ENCODE measurements around the gene NR2F1-AS1. TPM values are rescaled to one million over a fixed set of nuclear protein-coding genes. Genes with fewer than 3 reads are reported as not detected.

Gene NR2F1-AS1
- total RNA-seq, 4 donors from 2014 or later = 0.13 to 0.85 TPM; not detected in 2

GRCh38 chr5:93595420-93596147 lies 14.6 kb upstream of the NR2F1-AS1 start:
- intact Hi-C loops (cut with DNase I; ENCODE audit: low total_unique reads) (no loop called here), in situ Hi-C loops (cut with MboI; ENCODE audit: low sequenced_read_pairs in 4 of 4) (loop anchor here in 1 of 4 donors (25.0 kb wide), 2 partner anchors 192 to 317 kb away; no protein-coding TSS in a partner anchor)
- ATAC-seq (no peak), DNase-seq (no peak)
- no peak overlapping the region for H3K4me3 ChIP-seq
- no peaks in the 10 kb centered on the region for H3K9me3 ChIP-seq
- H3K36me3 ChIP-seq = no peaks in the 10 kb centered on the region
- TF ChIP-seq POLR2A (IDR thresholded peaks at IDR 0.05) = no peak
- TF ChIP-seq CTCF (IDR thresholded peaks at IDR 0.05 in 4 of 5, conservative IDR thresholded peaks at IDR 0.05 in 1 of 5) = no peak
- peaks cover 78 to 89% (median 80%) of the 10 kb centered on the region in 3 donors for H3K27me3 ChIP-seq
- H3K27ac ChIP-seq = no peak overlapping the region
- no peaks in the 10 kb centered on the region for H3K4me1 ChIP-seq

GRCh38 chr5:93594591-93595419 lies 13.8 kb upstream of the NR2F1-AS1 start:
- Histone ChIP-seq H3K36me3 (no peaks in the 10 kb centered on the region), H3K27me3 (peaks cover 70 to 81% (median 72%) of the 10 kb centered on the region in 3 donors), H3K9me3 (no peaks in the 10 kb centered on the region), H3K27ac (no peak overlapping the region), H3K4me3 (no peak overlapping the region), H3K4me1 (no peaks in the 10 kb centered on the region)
- in situ Hi-C loops (cut with MboI; ENCODE audit: low sequenced_read_pairs in 4 of 4) (loop anchor here in 1 of 4 donors (25.0 kb wide), 2 partner anchors 192 to 317 kb away; no protein-coding TSS in a partner anchor), intact Hi-C loops (cut with DNase I; ENCODE audit: low total_unique reads) (no loop called here)
- no peak for ATAC-seq
- no peak for TF ChIP-seq POLR2A (IDR thresholded peaks at IDR 0.05)
- no peak for TF ChIP-seq CTCF (IDR thresholded peaks at IDR 0.05 in 4 of 5, conservative IDR thresholded peaks at IDR 0.05 in 1 of 5)
- no peak for DNase-seq

GRCh38 chr5:93593476-93594131 lies 12.6 kb upstream of the NR2F1-AS1 start:
- intact Hi-C loops (cut with DNase I; ENCODE audit: low total_unique reads) = no loop called here
- peaks cover 58 to 77% (median 60%) of the 10 kb centered on the region in 3 donors for H3K27me3 ChIP-seq
- DNase-seq = no peak
- no peak for ATAC-seq
- H3K4me1 ChIP-seq = no peaks in the 10 kb centered on the region
- H3K27ac ChIP-seq = no peak overlapping the region
- no peaks in the 10 kb centered on the region for H3K36me3 ChIP-seq
- no peaks in the 10 kb centered on the region for H3K9me3 ChIP-seq
- in situ Hi-C loops (cut with MboI; ENCODE audit: low sequenced_read_pairs in 4 of 4) = loop anchor here in 1 of 4 donors (25.0 kb wide), 2 partner anchors 194 to 319 kb away; no protein-coding TSS in a partner anchor
- H3K4me3 ChIP-seq = no peak overlapping the region
- no peak for TF ChIP-seq POLR2A (IDR thresholded peaks at IDR 0.05)
- TF ChIP-seq CTCF (IDR thresholded peaks at IDR 0.05 in 4 of 5, conservative IDR thresholded peaks at IDR 0.05 in 1 of 5) = no peak

GRCh38 chr5:93592883-93593282 lies 11.9 kb upstream of the NR2F1-AS1 start:
- Histone ChIP-seq H3K4me1 (no peaks in the 10 kb centered on the region), H3K36me3 (no peaks in the 10 kb centered on the region), H3K9me3 (no peaks in the 10 kb centered on the region), H3K27me3 (peaks cover 54 to 73% (median 56%) of the 10 kb centered on the region in 3 donors), H3K27ac (no peak overlapping the region), H3K4me3 (no peak overlapping the region)
- in situ Hi-C loops (cut with MboI; ENCODE audit: low sequenced_read_pairs in 4 of 4) (loop anchor here in 1 of 4 donors (25.0 kb wide), 2 partner anchors 194 to 319 kb away; no protein-coding TSS in a partner anchor), intact Hi-C loops (cut with DNase I; ENCODE audit: low total_unique reads) (no loop called here)
- TF ChIP-seq POLR2A (IDR thresholded peaks at IDR 0.05) = no peak
- DNase-seq (no peak), ATAC-seq (no peak)

All from gastrocnemius medialis (tissue), 4 donors.